ENCODE results near the gene SAMD5.

Gene SAMD5

GRCh38 chr6:147479857-147480256, 28.6 kb upstream of the SAMD5 start:
- H3K4me3 ChIP-seq (replicated peaks in 1 of 2; ENCODE audit: low read depth in 2 of 2, low read length in 2 of 2): no peak overlapping the region
- DNase-seq (ENCODE audit: low read depth in 2 of 2): no peak
- TF ChIP-seq CTCF (IDR thresholded peaks at IDR 0.05; ENCODE audit: low read depth, low read length): no peak

- no peak for DNase-seq (ENCODE audit: low read depth in 2 of 2)
- H3K4me3 ChIP-seq (replicated peaks in 1 of 2; ENCODE audit: low read depth in 2 of 2, low read length in 2 of 2): no peak overlapping the region
- no peak for TF ChIP-seq CTCF (IDR thresholded peaks at IDR 0.05; ENCODE audit: low read depth, low read length)
These were observed 21.8 kb upstream of the SAMD5 start for GRCh38 chr6:147486683-147487082.

- no peak overlapping the region for H3K4me3 ChIP-seq (replicated peaks in 1 of 2; ENCODE audit: low read depth in 2 of 2, low read length in 2 of 2)
- no peak for TF ChIP-seq CTCF (IDR thresholded peaks at IDR 0.05; ENCODE audit: low read depth, low read length)
- no peak for DNase-seq (ENCODE audit: low read depth in 2 of 2)
These were observed 11.0 kb upstream of the SAMD5 start for GRCh38 chr6:147497472-147497871.

- no peak overlapping the region for H3K4me3 ChIP-seq (replicated peaks in 1 of 2; ENCODE audit: low read depth in 2 of 2, low read length in 2 of 2)
- TF ChIP-seq CTCF (IDR thresholded peaks at IDR 0.05; ENCODE audit: low read depth, low read length): no peak
- DNase-seq (ENCODE audit: low read depth in 2 of 2): no peak
These were observed 4.9 kb upstream of the SAMD5 start for GRCh38 chr6:147503587-147503986.

- no peak for TF ChIP-seq CTCF (IDR thresholded peaks at IDR 0.05; ENCODE audit: low read depth, low read length)
- no peak for DNase-seq (ENCODE audit: low read depth in 2 of 2)
- no peak overlapping the region for H3K4me3 ChIP-seq (replicated peaks in 1 of 2; ENCODE audit: low read depth in 2 of 2, low read length in 2 of 2)
These were observed 3.6 kb upstream of the SAMD5 start for GRCh38 chr6:147504848-147505247.

- peak; percentile 68 for TF ChIP-seq CTCF (IDR thresholded peaks at IDR 0.05; ENCODE audit: low read depth, low read length)
- H3K4me3 ChIP-seq (replicated peaks in 1 of 2; ENCODE audit: low read depth in 2 of 2, low read length in 2 of 2): peak overlapping the region; percentile 28 to 68
- DNase-seq (ENCODE audit: low read depth in 2 of 2): peak; percentile 52 to 61
These were observed 1.8 kb upstream of the SAMD5 start for GRCh38 chr6:147506704-147507114.

All from cardiac fibroblast (primary cell).